H1 (cell line): ENCODE data around the gene KLHL30. TPM values are rescaled to one million over a fixed set of nuclear protein-coding genes. Genes with fewer than 3 reads are reported as not detected.

Experiments
- CTCF ChIA-PET: fragments of 300-600 bp; sonication (Branson Sonifier 250); formaldehyde crosslinking; loops from one replicate; lab custom pipeline; 2021; ENCODE audit not compliant: partially characterized antibody; lab: Charles Lee
- POLR2A ChIA-PET: fragments of 300-600 bp; sonication (Branson Sonifier 250); formaldehyde crosslinking; loops from one replicate; lab custom pipeline; 2021; ENCODE audit warnings: inconsistent platforms; ENCODE audit not compliant: partially characterized antibody; lab: Charles Lee
- DNase-seq, 2 experiments: peaks; one replicate each; pipeline versions ENCODE4 v3.0.0 to v3.0.0-alpha.2; 2010 to 2022; ENCODE audit warnings: low spot score in 2 of 2, low read depth in 1 of 2, mixed read lengths in 1 of 2
- FAIRE-seq: peaks from 2 replicates; lab custom pipeline; 2011; peaks lifted over from hg19 to GRCh38; lab: Jason Lieb, UNC
- H2AFZ ChIP-seq: 2 replicates; pipeline ENCODE4 v1.8.1; 2012; ENCODE audit warnings: low read length, inconsistent platforms
- H2AK5ac ChIP-seq: 2 replicates; pipeline ENCODE4 v1.6.1; 2013; ENCODE audit warnings: low read depth, low read length
- H2BK120ac ChIP-seq: replicated peaks from 2 replicates; pipeline ENCODE3; 2013; ENCODE audit warnings: low read depth, low read length, inconsistent platforms
- H2BK12ac ChIP-seq: 2 replicates; pipeline ENCODE4 v1.6.1; 2013; ENCODE audit warnings: low read depth, low read length
- H2BK15ac ChIP-seq: 2 replicates; pipeline ENCODE4 v1.6.1; 2013; ENCODE audit warnings: low read length
- H2BK20ac ChIP-seq: 2 replicates; pipeline ENCODE4 v1.6.1; 2013; ENCODE audit warnings: low read length
- H2BK5ac ChIP-seq: 2 replicates; pipeline ENCODE4 v1.6.1; 2013; ENCODE audit warnings: low read depth, low read length
- H3K14ac ChIP-seq: 2 replicates; pipeline ENCODE4 v1.6.1; 2013; ENCODE audit warnings: inconsistent platforms; ENCODE audit not compliant: insufficient read length
- H3K18ac ChIP-seq: 2 replicates; pipeline ENCODE4 v1.6.1; 2013; ENCODE audit warnings: low read length; ENCODE audit errors: extremely low read depth
- H3K23ac ChIP-seq: 2 replicates; pipeline ENCODE4 v1.6.1; 2013; ENCODE audit warnings: inconsistent platforms; ENCODE audit not compliant: insufficient read length
- H3K23me2 ChIP-seq: 2 replicates; pipeline ENCODE4 v1.6.1; 2013; ENCODE audit warnings: low read depth, low read length
- H3K27ac ChIP-seq: 2 replicates; pipeline ENCODE4 v1.6.1; 2011; ENCODE audit warnings: low read depth, low read length, inconsistent platforms
- H3K27me3 ChIP-seq, 4 experiments: replicated peaks in 1 of 4; 1 replicate in 1 of 4; 2 replicates in 3 of 4; pipeline versions ENCODE4 v1.6.1 to v1.8.1; 2011 to 2013; ENCODE audit warnings: low read length in 3 of 4, mild to moderate bottlenecking in 3 of 4, inconsistent platforms in 2 of 4, mixed read lengths in 2 of 4, moderate library complexity in 1 of 4; ENCODE audit not compliant: control insufficient read depth in 3 of 4, insufficient read depth in 3 of 4; ENCODE audit errors: extremely low read depth in 1 of 4
- H3K36me3 ChIP-seq, 4 experiments: 2 replicates each; pipeline versions ENCODE4 v1.6.1 to v1.8.1; 2011 to 2013; ENCODE audit warnings: mild to moderate bottlenecking in 4 of 4, low read length in 3 of 4, moderate library complexity in 2 of 4, control low read depth in 1 of 4, inconsistent platforms in 1 of 4; ENCODE audit not compliant: insufficient read depth in 4 of 4, control insufficient read depth in 2 of 4
- H3K4ac ChIP-seq: replicated peaks from 2 replicates; pipeline ENCODE3; 2013; ENCODE audit warnings: low read length, low read depth, mixed read lengths, inconsistent platforms; ENCODE audit not compliant: insufficient read length
- H3K4me1 ChIP-seq, 4 experiments: replicated peaks in 1 of 4; 1 replicate in 1 of 4; 2 replicates in 3 of 4; pipeline versions ENCODE4 v1.6.1 to v1.8.1; 2011 to 2013; ENCODE audit warnings: low read length in 3 of 4, inconsistent platforms in 2 of 4, mixed read lengths in 1 of 4; ENCODE audit not compliant: insufficient read depth in 4 of 4, control insufficient read depth in 3 of 4
- H3K4me2 ChIP-seq, 2 experiments: 2 replicates each; pipeline versions ENCODE4 v1.6.1 to v1.8.1; 2011 to 2013; ENCODE audit warnings: low read depth in 2 of 2, low read length in 2 of 2, control low read depth in 1 of 2, inconsistent platforms in 1 of 2, mild to moderate bottlenecking in 1 of 2; ENCODE audit not compliant: insufficient read depth in 1 of 2
- H3K4me3 ChIP-seq, 4 experiments: fragments of 200-600, 300-600 bp in 1 of 4; sonication (generic), shearing (Covaris generic), sonication (Bioruptor Twin) in 1 of 4; 2 replicates each; pipeline versions ENCODE4 v1.5.1 to v1.8.1; 2011 to 2016; ENCODE audit warnings: low read length in 4 of 4, low read depth in 3 of 4, control low read depth in 2 of 4, inconsistent platforms in 2 of 4, mild to moderate bottlenecking in 2 of 4, mixed read lengths in 1 of 4, moderate library complexity in 1 of 4; ENCODE audit not compliant: insufficient read depth in 2 of 4; ENCODE audit errors: extremely low read depth in 1 of 4
- H3K56ac ChIP-seq: replicated peaks from 2 replicates; pipeline ENCODE3; 2013; ENCODE audit warnings: low read depth, mild to moderate bottlenecking, mixed read lengths, low read length, inconsistent platforms; ENCODE audit not compliant: insufficient read length
- H3K79me1 ChIP-seq: 2 replicates; pipeline ENCODE4 v1.6.1; 2013; ENCODE audit warnings: low read depth, low read length, control low read depth
- H3K79me2 ChIP-seq, 2 experiments: 2 replicates each; pipeline versions ENCODE4 v1.6.1 to v1.8.1; 2012 to 2013; ENCODE audit warnings: low read length in 2 of 2, mild to moderate bottlenecking in 2 of 2, inconsistent platforms in 1 of 2; ENCODE audit not compliant: insufficient read depth in 2 of 2, control insufficient read depth in 1 of 2
- H3K9ac ChIP-seq, 4 experiments: replicated peaks in 1 of 4; 1 replicate in 1 of 4; 2 replicates in 3 of 4; pipeline versions ENCODE4 v1.6.1 to v1.8.1; 2011 to 2013; ENCODE audit warnings: low read depth in 3 of 4, low read length in 3 of 4, control low read depth in 2 of 4, mild to moderate bottlenecking in 2 of 4, moderate library complexity in 2 of 4, inconsistent platforms in 1 of 4; ENCODE audit errors: extremely low read depth in 1 of 4
- H3K9me3 ChIP-seq, 2 experiments: 2 replicates each; pipeline versions ENCODE4 v1.6.1 to v1.8.1; 2012 to 2013; ENCODE audit warnings: mild to moderate bottlenecking in 2 of 2, moderate library complexity in 2 of 2, control low read depth in 1 of 2, inconsistent platforms in 1 of 2, low read depth in 1 of 2, low read length in 1 of 2, mixed read lengths in 1 of 2; ENCODE audit not compliant: insufficient read depth in 2 of 2
- H4K20me1 ChIP-seq, 2 experiments: replicated peaks in 1 of 2; 2 replicates each; pipeline versions ENCODE3 to v1.8.1; 2011 to 2013; ENCODE audit warnings: inconsistent platforms in 2 of 2, low read length in 2 of 2, mild to moderate bottlenecking in 1 of 2; ENCODE audit not compliant: insufficient read depth in 2 of 2, control insufficient read depth in 1 of 2
- H4K5ac ChIP-seq: 2 replicates; pipeline ENCODE4 v1.6.1; 2013; ENCODE audit warnings: low read length, low read depth, mixed read lengths, inconsistent platforms; ENCODE audit not compliant: insufficient read length
- H4K8ac ChIP-seq: 2 replicates; pipeline ENCODE4 v1.8.0; 2013; ENCODE audit warnings: mild to moderate bottlenecking, moderate library complexity, low read length, inconsistent platforms; ENCODE audit not compliant: insufficient read depth; ENCODE audit errors: extremely low read depth
- H4K91ac ChIP-seq: replicated peaks from 2 replicates; pipeline ENCODE3; 2013; ENCODE audit warnings: low read length, mixed read lengths, inconsistent platforms; ENCODE audit not compliant: insufficient read length
- GTF2F1 ChIP-seq: IDR thresholded peaks from 2 replicates; pipeline ENCODE4 v1.6.1; 2012; ENCODE audit warnings: low read depth, low read length, improper control_type of control experiment, borderline replicate concordance
- KDM5A ChIP-seq: fragments of 200-600 bp; IDR thresholded peaks from 2 replicates; pipeline ENCODE4 v1.7.1; 2012; ENCODE audit warnings: mild to moderate bottlenecking, low read length, inconsistent platforms, mixed read lengths
- TCF12 ChIP-seq: IDR thresholded peaks from 2 replicates; pipeline ENCODE4 v1.6.1; 2011; ENCODE audit warnings: low read depth, mild to moderate bottlenecking, low read length
- YY1 ChIP-seq: IDR thresholded peaks from 2 replicates; pipeline ENCODE4 v1.6.1; 2011; ENCODE audit warnings: low read depth, mild to moderate bottlenecking, low read length
- WGBS, 2 experiments: shearing (Covaris generic) in 1 of 2; methylation state at CpG; one replicate each; pipeline versions ENCODE4 v1.1.6 to v1.1.7; 2013 to 2015; ENCODE audit warnings: low lambda C conversion rate in 2 of 2, mixed read lengths in 2 of 2, inconsistent platforms in 1 of 2, low coverage in 1 of 2, missing lambda C conversion rate in 1 of 2; ENCODE audit not compliant: insufficient replicate concordance in 2 of 2, insufficient coverage in 1 of 2, insufficient read length in 1 of 2; ENCODE audit errors: extremely low coverage in 1 of 2, missing lambda C conversion rate in 1 of 2; 5-methylcytosine and 5-hydroxymethylcytosine counted together
- polyA plus RNA-seq, 7 experiments: library from polyadenylated mRNA; depleted of rRNA in 3 of 7; stranded (reverse) in 5 of 7; unstranded in 2 of 7; fragments of >200 nt in 5 of 7; fragments of 200-250 nt in 2 of 7; gene quantifications; 1 replicate in 5 of 7; 2 replicates in 1 of 7; 4 replicates in 1 of 7; pipeline versions ENCODE4 v1.2.1 to v1.2.3, GENCODE V29; 2011 to 2013; ENCODE audit warnings: missing spikeins in 2 of 7, mixed read lengths in 2 of 7
- total RNA-seq: library from RNA; stranded (reverse); fragmentation: NEBNext Ultra II Directional; extraction: Animal tissue kit (Norgen Biotek cat#: 25700); gene quantifications from 2 replicates; pipeline ENCODE4 v1.2.1, GENCODE V29; 2021
- TF ChIP-seq, protein P1 (sequence below): IDR thresholded peaks from 2 replicates; pipeline ENCODE4 v1.6.1; 2011; ENCODE audit warnings: low read length, improper control_type of control experiment

Gene KLHL30
- total and polyA plus RNA-seq, 2 of the 8 experiments (the other 6 are each of a cell fraction or from before 2014, with no cell fraction given), result not detected

- ChIA-PET CTCF (interaction anchor here (0.5 to 2.2 kb wide), 3 partner anchors 9 to 73 kb away, joined by 3 to 10 read pairs (median 3); no protein-coding TSS in a partner anchor), POLR2A (interaction anchor here (1.6 kb wide), 1 partner anchor 10 kb away, joined by 3 read pairs; no protein-coding TSS in a partner anchor)
- peaks cover 9 to 52% (median 11%) of the 10 kb centered on the region in 4 experiments; a peak in 6 of 8 replicates for H3K36me3 ChIP-seq
- DNase-seq (no peak), FAIRE-seq (no peak)
- H2BK120ac ChIP-seq, result no peak overlapping the region
- H3K79me2 ChIP-seq, result no peaks in the 10 kb centered on the region
- H3K23ac ChIP-seq, result no peak overlapping the region
- H3K9me3 ChIP-seq, result no peaks in the 10 kb centered on the region
- no peaks in the 10 kb centered on the region; the same call in 1 of the 2 replicates for H3K79me1 ChIP-seq
- no peaks in the 10 kb centered on the region for H3K4me1 ChIP-seq
- H4K8ac ChIP-seq, result no peak overlapping the region
- WGBS, 2 experiments, result 95% methylated on average over 3 of the region's 3 CpGs; no CpG with 5 or more reads in 1 of the 2 experiments
- no peak overlapping the region for H2BK12ac ChIP-seq
- no peak overlapping the region for H3K4me2 ChIP-seq
- no peak overlapping the region for H2BK20ac ChIP-seq
- TF ChIP-seq KDM5A (no peak), GTF2F1 (no peak), YY1 (no peak), TCF12 (no peak)
- TF ChIP-seq, protein P1, sequence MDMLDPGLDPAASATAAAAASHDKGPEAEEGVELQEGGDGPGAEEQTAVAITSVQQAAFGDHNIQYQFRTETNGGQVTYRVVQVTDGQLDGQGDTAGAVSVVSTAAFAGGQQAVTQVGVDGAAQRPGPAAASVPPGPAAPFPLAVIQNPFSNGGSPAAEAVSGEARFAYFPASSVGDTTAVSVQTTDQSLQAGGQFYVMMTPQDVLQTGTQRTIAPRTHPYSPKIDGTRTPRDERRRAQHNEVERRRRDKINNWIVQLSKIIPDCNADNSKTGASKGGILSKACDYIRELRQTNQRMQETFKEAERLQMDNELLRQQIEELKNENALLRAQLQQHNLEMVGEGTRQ, result no peak
- H4K5ac ChIP-seq, result no peak overlapping the region
- H2AK5ac ChIP-seq, result no peak overlapping the region
- H4K91ac ChIP-seq, result no peak overlapping the region
- peaks cover 2 to 19% of the 10 kb centered on the region in 2 experiments for H4K20me1 ChIP-seq
- H3K27me3 ChIP-seq, result no peaks in the 10 kb centered on the region
- H3K56ac ChIP-seq, result no peak overlapping the region
- H3K14ac ChIP-seq, result no peak overlapping the region
- no peak overlapping the region for H3K27ac ChIP-seq
- H3K4me3 ChIP-seq, result no peak overlapping the region
- no peak overlapping the region for H2BK5ac ChIP-seq
- H2AFZ ChIP-seq, result no peak overlapping the region
- H2BK15ac ChIP-seq, result no peak overlapping the region
- no peak overlapping the region for H3K18ac ChIP-seq
- no peak overlapping the region for H3K9ac ChIP-seq
- no peaks in the 10 kb centered on the region for H3K23me2 ChIP-seq
- H3K4ac ChIP-seq, result no peak overlapping the region
Observed at GRCh38 chr2:238174701-238175100, 36.2 kb downstream of the KLHL30 start.
